ENCODE measurements around the gene OR9A2.

GRCh38 chr7:143002898-143003297, 24.0 kb downstream of the OR9A2 start:
- no peak for TF ChIP-seq CTCF (IDR thresholded peaks at IDR 0.05)
- TF ChIP-seq POLR2A (IDR thresholded peaks at IDR 0.05), result no peak

Measured in body of pancreas (tissue), 4 donors.